Measurements from ENCODE around the gene IMP4. TPM values are rescaled to one million over a fixed set of nuclear protein-coding genes. Genes with fewer than 3 reads are reported as not detected.

IMP4 gene, protein sequence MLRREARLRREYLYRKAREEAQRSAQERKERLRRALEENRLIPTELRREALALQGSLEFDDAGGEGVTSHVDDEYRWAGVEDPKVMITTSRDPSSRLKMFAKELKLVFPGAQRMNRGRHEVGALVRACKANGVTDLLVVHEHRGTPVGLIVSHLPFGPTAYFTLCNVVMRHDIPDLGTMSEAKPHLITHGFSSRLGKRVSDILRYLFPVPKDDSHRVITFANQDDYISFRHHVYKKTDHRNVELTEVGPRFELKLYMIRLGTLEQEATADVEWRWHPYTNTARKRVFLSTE
- total RNA-seq (47.5 TPM), polyA plus RNA-seq (47.4 TPM)
- long read RNA-seq, donor 1, partial matches to known transcripts, result 0 of 3 reads
- long read RNA-seq, donor 1, other reads (novel, unspliced or antisense), result 0 of 3 reads
- long read RNA-seq, donor 2, transcript IMP4-201 (9 exons, 1,740 nt), result major isoform, 23 of 29 reads
- long read RNA-seq, donor 2, partial matches to known transcripts, result 0 of 29 reads
- long read RNA-seq, donor 2, other reads (novel, unspliced or antisense), result 0 of 29 reads
- long read RNA-seq, donor 3, transcript IMP4-202 (9 exons, 822 nt), result minor isoform, 6 of 33 reads
- long read RNA-seq, donor 3, transcript IMP4-201 (9 exons, 1,740 nt), result major isoform, 17 of 33 reads
- long read RNA-seq, donor 3, partial matches to known transcripts, result 6 of 33 reads
- long read RNA-seq, donor 3, other reads (novel, unspliced or antisense), result 0 of 33 reads
- long read RNA-seq, donor 4, transcript IMP4-201 (9 exons, 1,740 nt), result major isoform, 7 of 11 reads
- long read RNA-seq, donor 4, partial matches to known transcripts, result 0 of 11 reads
- long read RNA-seq, donor 4, other reads (novel, unspliced or antisense), result 0 of 11 reads
- long read RNA-seq, donor 5, transcript IMP4-201 (9 exons, 1,740 nt), result major isoform, 14 of 23 reads
- long read RNA-seq, donor 5, partial matches to known transcripts, result 0 of 23 reads
- long read RNA-seq, donor 5, other reads (novel, unspliced or antisense), result 0 of 23 reads
- long read RNA-seq, donor 6, transcript IMP4-201 (9 exons, 1,740 nt), result major isoform, 10 of 10 reads
- long read RNA-seq, donor 6, partial matches to known transcripts, result 0 of 10 reads
- long read RNA-seq, donor 6, other reads (novel, unspliced or antisense), result 0 of 10 reads
- long read RNA-seq, donor 7, transcript IMP4-201 (9 exons, 1,740 nt), result major isoform, 10 of 12 reads
- long read RNA-seq, donor 7, partial matches to known transcripts, result 0 of 12 reads
- long read RNA-seq, donor 7, other reads (novel, unspliced or antisense), result 0 of 12 reads
- long read RNA-seq, donor 8, transcript IMP4-201 (9 exons, 1,740 nt), result major isoform, 6 of 9 reads
- long read RNA-seq, donor 8, partial matches to known transcripts, result 0 of 9 reads
- long read RNA-seq, donor 8, other reads (novel, unspliced or antisense), result 0 of 9 reads
- long read RNA-seq, donor 9, transcript IMP4-201 (9 exons, 1,740 nt), result major isoform, 7 of 9 reads
- long read RNA-seq, donor 9, partial matches to known transcripts, result 0 of 9 reads
- long read RNA-seq, donor 9, other reads (novel, unspliced or antisense), result 0 of 9 reads
- long read RNA-seq, donor 10, partial matches to known transcripts, result 0 of 4 reads
- long read RNA-seq, donor 10, other reads (novel, unspliced or antisense), result 0 of 4 reads

DNA sequence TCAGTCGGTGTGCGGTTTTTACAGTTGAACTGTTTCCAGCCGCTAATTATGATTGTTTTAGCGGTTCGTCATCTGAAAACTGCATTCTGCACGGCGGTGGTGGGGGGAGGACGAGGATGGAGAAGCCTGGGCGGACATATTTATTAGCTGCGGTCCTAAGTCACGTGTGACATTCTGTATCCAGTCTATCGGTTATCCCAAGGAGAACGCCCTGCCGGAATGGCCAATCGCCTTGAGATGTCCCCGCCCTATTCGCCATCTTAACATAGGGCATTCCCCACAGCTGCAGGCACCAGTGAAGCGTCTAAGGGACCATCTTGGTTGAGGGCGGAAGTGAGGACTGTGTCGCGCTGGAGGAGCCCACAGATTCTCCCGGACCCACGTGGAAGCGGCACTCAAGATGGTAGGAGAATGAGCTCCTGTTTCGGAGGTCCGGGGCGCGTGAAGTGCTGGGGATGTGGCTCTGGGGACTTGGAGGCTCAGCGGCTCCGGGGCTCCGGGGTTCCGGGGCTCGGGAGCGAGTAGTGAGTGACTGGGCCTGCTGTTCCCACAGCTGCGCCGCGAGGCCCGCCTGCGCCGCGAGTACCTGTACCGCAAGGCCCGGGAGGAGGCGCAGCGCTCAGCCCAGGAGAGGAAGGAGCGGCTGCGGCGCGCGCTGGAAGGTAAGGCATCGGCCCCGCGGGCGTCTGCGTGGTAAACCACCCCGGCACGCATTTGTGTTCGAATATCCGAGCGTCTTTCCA, at the start of gene IMP4:
TSS of gene IMP4 (plus strand) at position 365 of the 743 bp plus-strand sequence. CDS start at position 401, 36 bp downstream.
- H3K27me3 ChIP-seq (ENCODE audit: control insufficient read depth in 2 of 2, insufficient read depth in 1 of 2, low read length in 1 of 2), result no peaks in the 10 kb centered on the region
- under 1% methylated on average over 60 of the region's 60 CpGs for WGBS
- no peaks in the 10 kb centered on the region for H3K9me3 ChIP-seq (ENCODE audit: control insufficient read depth in 2 of 2, insufficient read depth in 1 of 2, low read length in 1 of 2)
- peak within 1 kb of the TSS; percentile 76 to 89 for H3K4me3 ChIP-seq (ENCODE audit: low read length in 2 of 2)
- H3K27ac ChIP-seq (ENCODE audit: low read depth in 1 of 2, low read length in 1 of 2), result peak within 1 kb of the TSS; percentile 93 to 96
- peak; percentile 94 to 99 (median 98) for DNase-seq (ENCODE audit: low read depth in 6 of 9, low spot score in 9 of 9)
- peaks cover 50 to 51% of the 10 kb centered on the region in 2 donors for H3K36me3 ChIP-seq (ENCODE audit: control insufficient read depth in 2 of 2, insufficient read depth in 2 of 2, low read length in 1 of 2)
- H3K4me1 ChIP-seq (ENCODE audit: control insufficient read depth in 2 of 2, insufficient read depth in 2 of 2, low read length in 2 of 2), result peaks cover 8 to 12% of the 10 kb centered on the region in 2 donors

DNA sequence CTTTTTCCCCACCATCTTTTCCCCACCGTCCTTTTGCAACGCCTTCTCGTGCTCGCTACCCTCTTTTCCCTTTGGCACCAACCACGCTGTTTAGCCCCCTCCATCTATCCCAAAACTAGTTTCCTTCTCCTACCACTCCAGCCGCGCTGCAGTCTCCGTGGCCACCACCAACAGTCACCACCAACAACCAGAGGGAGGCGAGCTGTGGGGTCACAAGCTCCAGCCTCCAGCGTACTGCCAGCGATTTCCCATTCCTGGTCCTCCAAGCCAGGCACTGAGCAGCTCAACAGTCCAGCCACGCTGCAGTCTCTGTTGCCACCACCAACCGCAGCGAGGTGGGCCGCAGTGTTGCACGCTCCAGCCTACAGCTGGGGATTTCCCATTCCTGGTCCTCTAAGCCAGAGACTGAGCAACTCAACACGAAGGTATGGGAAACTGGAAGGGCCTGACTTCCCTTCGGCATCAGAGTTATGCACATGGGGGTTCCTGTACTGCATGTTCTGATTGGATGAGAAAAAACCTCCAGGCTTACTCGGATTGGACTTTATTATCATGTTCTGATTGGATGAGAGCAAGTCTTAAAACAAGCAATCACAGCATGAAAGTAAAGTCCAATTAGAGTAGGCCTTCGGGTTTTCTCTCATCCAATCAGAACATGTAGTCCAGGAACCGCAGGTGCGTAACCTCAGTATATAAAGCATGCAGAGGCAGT, 42.3 kb upstream of the IMP4 start:
- Histone ChIP-seq H3K36me3 (ENCODE audit: control insufficient read depth in 2 of 2, insufficient read depth in 2 of 2, low read length in 1 of 2) (no peaks in the 10 kb centered on the region), H3K27me3 (ENCODE audit: control insufficient read depth in 2 of 2, insufficient read depth in 1 of 2, low read length in 1 of 2) (peaks cover 0 to 5% of the 10 kb centered on the region in 2 donors), H3K27ac (ENCODE audit: low read depth in 1 of 2, low read length in 1 of 2) (no peak overlapping the region), H3K4me3 (ENCODE audit: low read length in 2 of 2) (no peak overlapping the region), H3K9me3 (ENCODE audit: control insufficient read depth in 2 of 2, insufficient read depth in 1 of 2, low read length in 1 of 2) (no peaks in the 10 kb centered on the region), H3K4me1 (ENCODE audit: control insufficient read depth in 2 of 2, insufficient read depth in 2 of 2, low read length in 2 of 2) (no peaks in the 10 kb centered on the region)
- no peak for DNase-seq (ENCODE audit: low read depth in 6 of 9, low spot score in 9 of 9)
- 80% methylated on average over 22 of the region's 22 CpGs for WGBS

DNA sequence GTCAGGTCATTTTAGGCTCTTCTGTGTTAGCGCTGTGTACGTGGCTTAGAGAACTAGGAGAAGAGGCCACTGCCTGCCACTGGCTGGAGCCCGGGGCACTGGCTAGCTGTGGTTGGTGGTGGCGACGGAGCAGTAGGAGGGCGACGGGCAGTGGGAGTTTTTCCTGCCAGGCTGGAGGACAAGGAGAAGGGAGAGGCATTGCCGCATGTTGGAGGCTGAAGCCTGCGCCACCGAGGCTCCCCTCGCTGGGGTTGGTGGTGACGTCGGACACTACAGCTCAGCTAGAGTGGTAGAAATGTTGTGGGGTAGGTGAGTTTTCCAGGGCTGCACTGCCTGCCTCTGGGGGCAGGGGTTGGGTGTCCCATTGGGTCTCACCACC, 41.7 kb upstream of the IMP4 start:
- Histone ChIP-seq H3K9me3 (ENCODE audit: control insufficient read depth in 2 of 2, insufficient read depth in 1 of 2, low read length in 1 of 2) (no peaks in the 10 kb centered on the region), H3K4me3 (ENCODE audit: low read length in 2 of 2) (no peak overlapping the region), H3K27me3 (ENCODE audit: control insufficient read depth in 2 of 2, insufficient read depth in 1 of 2, low read length in 1 of 2) (peaks cover 0 to 5% of the 10 kb centered on the region in 2 donors), H3K36me3 (ENCODE audit: control insufficient read depth in 2 of 2, insufficient read depth in 2 of 2, low read length in 1 of 2) (no peaks in the 10 kb centered on the region), H3K27ac (ENCODE audit: low read depth in 1 of 2, low read length in 1 of 2) (no peak overlapping the region), H3K4me1 (ENCODE audit: control insufficient read depth in 2 of 2, insufficient read depth in 2 of 2, low read length in 2 of 2) (no peaks in the 10 kb centered on the region)
- DNase-seq (ENCODE audit: low read depth in 6 of 9, low spot score in 9 of 9), result no peak
- 95% methylated on average over 13 of the region's 13 CpGs for WGBS

DNA sequence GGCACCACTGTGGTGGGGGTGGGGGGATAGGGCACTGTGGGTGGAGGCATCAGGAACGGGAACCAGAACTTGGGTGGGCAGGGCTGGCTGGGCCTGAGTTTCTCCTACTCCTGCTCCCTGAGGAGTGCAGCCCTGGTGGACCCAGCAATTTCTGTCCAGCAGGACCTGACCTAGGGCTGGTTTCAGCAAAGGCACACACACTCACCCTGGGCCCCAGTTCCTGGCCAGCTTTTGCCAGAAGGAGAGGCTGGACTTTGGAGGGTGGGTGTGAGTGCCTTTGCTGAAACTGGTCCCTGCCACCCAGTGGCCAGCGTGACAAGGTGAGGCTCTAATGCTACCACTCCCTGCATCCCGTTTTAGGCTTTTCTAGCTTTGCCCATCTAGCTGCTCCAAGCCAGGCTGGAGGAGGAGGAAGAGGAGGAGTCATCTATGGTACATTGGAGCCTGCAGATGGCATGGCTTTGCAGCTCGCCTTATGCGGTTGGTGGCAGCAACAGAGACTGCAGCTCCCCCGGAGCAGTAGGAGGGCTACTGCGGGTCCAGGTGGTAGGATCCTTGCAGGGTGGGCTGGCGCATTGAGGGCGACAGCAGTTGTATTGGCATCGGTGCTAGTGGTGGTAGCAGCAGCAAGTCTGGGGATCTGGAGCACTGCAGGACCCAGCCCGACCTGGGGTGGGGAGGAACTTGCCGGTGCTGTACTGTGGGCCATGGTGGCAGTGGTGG, 40.4 kb upstream of the IMP4 start:
- WGBS, result 87% methylated on average over 12 of the region's 12 CpGs
- Histone ChIP-seq H3K4me3 (ENCODE audit: low read length in 2 of 2) (no peak overlapping the region), H3K27me3 (ENCODE audit: control insufficient read depth in 2 of 2, insufficient read depth in 1 of 2, low read length in 1 of 2) (peaks cover 0 to 5% of the 10 kb centered on the region in 2 donors), H3K27ac (ENCODE audit: low read depth in 1 of 2, low read length in 1 of 2) (no peak overlapping the region), H3K4me1 (ENCODE audit: control insufficient read depth in 2 of 2, insufficient read depth in 2 of 2, low read length in 2 of 2) (no peaks in the 10 kb centered on the region), H3K9me3 (ENCODE audit: control insufficient read depth in 2 of 2, insufficient read depth in 1 of 2, low read length in 1 of 2) (no peaks in the 10 kb centered on the region), H3K36me3 (ENCODE audit: control insufficient read depth in 2 of 2, insufficient read depth in 2 of 2, low read length in 1 of 2) (no peaks in the 10 kb centered on the region)
- no peak for DNase-seq (ENCODE audit: low read depth in 6 of 9, low spot score in 9 of 9)

DNA sequence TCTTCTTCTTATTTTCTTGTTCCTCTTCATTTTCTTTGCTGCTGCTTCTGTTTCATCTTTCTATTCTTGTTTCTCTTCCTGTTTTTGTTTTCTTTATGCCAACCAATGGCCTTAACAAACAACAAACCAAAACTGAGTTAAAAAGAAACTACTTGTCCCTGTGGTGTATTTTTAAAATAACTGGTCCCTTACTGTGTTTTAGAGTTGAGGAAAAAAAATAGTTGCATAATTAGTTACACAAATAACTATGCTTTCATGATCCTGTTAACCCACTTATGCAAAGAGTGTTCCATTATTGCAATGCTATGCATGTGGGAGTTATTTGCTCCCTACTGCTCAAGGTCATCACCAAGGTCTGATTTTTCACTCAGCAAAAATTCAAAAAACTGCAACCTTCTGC, 39.5 kb upstream of the IMP4 start:
- H3K4me3 ChIP-seq (ENCODE audit: low read length in 2 of 2), result no peak overlapping the region
- H3K27me3 ChIP-seq (ENCODE audit: control insufficient read depth in 2 of 2, insufficient read depth in 1 of 2, low read length in 1 of 2), result peaks cover 0 to 5% of the 10 kb centered on the region in 2 donors
- no peaks in the 10 kb centered on the region for H3K9me3 ChIP-seq (ENCODE audit: control insufficient read depth in 2 of 2, insufficient read depth in 1 of 2, low read length in 1 of 2)
- no peak overlapping the region for H3K27ac ChIP-seq (ENCODE audit: low read depth in 1 of 2, low read length in 1 of 2)
- no peak for DNase-seq (ENCODE audit: low read depth in 6 of 9, low spot score in 9 of 9)
- no peaks in the 10 kb centered on the region for H3K36me3 ChIP-seq (ENCODE audit: control insufficient read depth in 2 of 2, insufficient read depth in 2 of 2, low read length in 1 of 2)
- no peaks in the 10 kb centered on the region for H3K4me1 ChIP-seq (ENCODE audit: control insufficient read depth in 2 of 2, insufficient read depth in 2 of 2, low read length in 2 of 2)

DNA sequence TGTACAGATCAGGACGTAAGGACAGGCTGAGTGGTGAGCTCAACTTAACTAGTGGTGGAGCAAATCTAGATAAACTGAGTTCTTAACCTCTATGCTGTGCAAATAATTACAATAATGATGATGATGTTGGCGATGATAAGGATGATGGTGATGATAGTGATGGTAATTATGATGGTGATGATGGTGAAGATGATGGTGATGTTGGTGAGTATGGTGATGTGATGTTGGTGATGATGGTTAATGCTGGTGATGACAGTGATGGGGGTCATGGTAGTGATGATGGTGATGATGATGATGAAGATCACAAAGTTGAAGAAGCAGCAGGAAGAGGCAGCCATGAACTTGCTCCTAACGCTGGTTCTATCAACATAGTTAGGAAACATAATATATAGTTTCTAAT, 38.0 kb upstream of the IMP4 start:
- Histone ChIP-seq H3K27ac (ENCODE audit: low read depth in 1 of 2, low read length in 1 of 2) (no peak overlapping the region), H3K4me3 (ENCODE audit: low read length in 2 of 2) (no peak overlapping the region), H3K27me3 (ENCODE audit: control insufficient read depth in 2 of 2, insufficient read depth in 1 of 2, low read length in 1 of 2) (peaks cover 0 to 5% of the 10 kb centered on the region in 2 donors), H3K36me3 (ENCODE audit: control insufficient read depth in 2 of 2, insufficient read depth in 2 of 2, low read length in 1 of 2) (no peaks in the 10 kb centered on the region), H3K4me1 (ENCODE audit: control insufficient read depth in 2 of 2, insufficient read depth in 2 of 2, low read length in 2 of 2) (no peaks in the 10 kb centered on the region), H3K9me3 (ENCODE audit: control insufficient read depth in 2 of 2, insufficient read depth in 1 of 2, low read length in 1 of 2) (no peaks in the 10 kb centered on the region)
- 91% methylated on average over 3 of the region's 3 CpGs for WGBS
- no peak for DNase-seq (ENCODE audit: low read depth in 6 of 9, low spot score in 9 of 9)

DNA sequence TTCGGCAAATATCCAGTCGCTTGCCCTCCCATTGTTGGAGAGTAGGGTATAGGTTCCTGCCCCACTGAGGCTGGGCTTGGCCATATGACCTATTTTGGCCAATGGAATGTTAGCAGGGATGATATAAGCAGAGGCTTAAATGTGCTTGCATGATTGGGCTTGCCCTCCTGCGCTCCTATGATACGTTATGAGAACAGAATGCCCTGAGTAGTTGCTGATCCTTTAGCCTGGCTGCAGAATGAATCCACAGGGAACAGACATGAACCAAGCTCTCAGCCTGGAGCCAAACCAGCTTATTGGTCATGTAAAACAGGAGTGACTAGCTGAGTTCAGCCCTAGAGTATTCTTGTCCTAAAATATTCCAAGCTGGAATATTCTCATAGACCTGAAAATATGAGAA, 34.8 kb upstream of the IMP4 start:
- DNase-seq (ENCODE audit: low read depth in 6 of 9, low spot score in 9 of 9), result no peak
- Histone ChIP-seq H3K4me3 (ENCODE audit: low read length in 2 of 2) (no peak overlapping the region), H3K4me1 (ENCODE audit: control insufficient read depth in 2 of 2, insufficient read depth in 2 of 2, low read length in 2 of 2) (no peaks in the 10 kb centered on the region), H3K27ac (ENCODE audit: low read depth in 1 of 2, low read length in 1 of 2) (no peak overlapping the region), H3K9me3 (ENCODE audit: control insufficient read depth in 2 of 2, insufficient read depth in 1 of 2, low read length in 1 of 2) (no peaks in the 10 kb centered on the region), H3K27me3 (ENCODE audit: control insufficient read depth in 2 of 2, insufficient read depth in 1 of 2, low read length in 1 of 2) (no peaks in the 10 kb centered on the region), H3K36me3 (ENCODE audit: control insufficient read depth in 2 of 2, insufficient read depth in 2 of 2, low read length in 1 of 2) (no peaks in the 10 kb centered on the region)
- 90% methylated on average over 4 of the region's 4 CpGs for WGBS
